GM12878 (cell line): ENCODE measurements around the gene SETD1B. TPM values are rescaled to one million over a fixed set of nuclear protein-coding genes. Genes with fewer than 3 reads are reported as not detected.

Experiments used
- GATAD2B ChIP-seq: fragments of 450-650 bp; conservative IDR thresholded peaks from 2 replicates; pipeline ENCODE4 v1.6.1; 2017; ENCODE audit warnings: low read depth, mild to moderate bottlenecking, moderate library complexity
- HDAC2 ChIP-seq: fragments of 200-600 bp; sonication (generic); IDR thresholded peaks from 2 replicates; pipeline ENCODE4 v1.6.1; 2017
- polyA plus RNA-seq, 11 experiments: library from polyadenylated mRNA; depleted of rRNA in 4 of 11; unstranded in 6 of 11; stranded (reverse) in 5 of 11; fragments of >200 nt; fragmentation: Nextera tagmentation in 4 of 11; fragmentation: Illumina TruSeq in 1 of 11; extraction: Ambion mirVana in 4 of 11; extraction: Trizol in 1 of 11; gene quantifications; 1 replicate in 1 of 11; 2 replicates in 10 of 11; pipeline versions ENCODE4 v1.2.1 to v1.2.3, GENCODE V29; 2011 to 2016; ENCODE audit warnings: inconsistent platforms in 2 of 11, missing spikeins in 2 of 11, low read depth in 1 of 11
- total RNA-seq, 4 experiments: library from RNA; depleted of rRNA in 3 of 4; stranded (reverse); fragments of >200 nt in 3 of 4; fragmentation: Illumina TruSeq in 1 of 4; extraction: Trizol in 1 of 4; gene quantifications; 2 replicates each; pipeline versions ENCODE4 v1.2.1 to v1.2.3, GENCODE V29; 2013 to 2021
- TF ChIP-seq, protein P1 (sequence below): fragments of 450-650 bp; IDR thresholded peaks from 2 replicates; pipeline ENCODE4 v1.6.1; 2017; ENCODE audit warnings: mild to moderate bottlenecking, moderate library complexity
- TF ChIP-seq, protein P2 (sequence below): fragments of 450-650 bp; IDR thresholded peaks from 2 replicates; pipeline ENCODE4 v1.6.1; 2016; ENCODE audit warnings: mild to moderate bottlenecking

SETD1B gene
- total and polyA plus RNA-seq, 10 of the 15 experiments (the other 5 are each of a cell fraction or from before 2014, with no cell fraction given), result 0.50 to 17.3 (median 1.6) TPM

DNA sequence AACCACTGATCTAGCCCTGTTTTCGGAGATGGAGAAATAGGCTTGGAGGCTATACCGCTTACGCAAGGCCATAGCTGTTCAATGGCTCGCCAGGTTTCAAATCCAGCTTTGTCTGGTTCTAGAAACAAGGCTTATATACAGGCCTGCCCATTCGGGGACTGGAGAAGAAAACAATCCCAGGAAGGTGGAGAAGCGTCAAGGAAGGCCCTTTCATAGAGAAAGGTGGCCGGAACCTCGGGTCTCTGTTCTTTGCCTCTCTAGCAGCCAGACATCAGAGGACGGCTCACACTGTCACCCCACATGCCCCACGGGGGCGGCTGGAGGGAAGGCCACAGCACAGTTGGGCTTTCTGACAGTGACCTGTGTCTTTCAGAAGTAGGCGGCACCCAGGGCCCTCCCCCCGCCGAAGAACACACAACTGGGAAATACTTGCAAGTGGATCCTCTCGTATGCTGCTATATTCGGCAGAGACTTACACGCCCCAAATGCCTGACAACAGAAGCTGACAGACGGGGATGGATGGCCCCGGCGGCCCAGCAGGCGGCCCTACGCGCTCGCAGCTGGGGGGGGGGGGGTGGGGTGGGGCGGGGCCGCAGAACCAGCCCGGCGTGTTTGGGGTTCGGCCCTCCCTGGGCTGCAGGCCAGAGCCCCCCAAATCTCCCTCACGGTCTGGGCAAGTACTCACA lies 4.5 kb upstream of the SETD1B start (continued):
- TF ChIP-seq, protein P1, sequence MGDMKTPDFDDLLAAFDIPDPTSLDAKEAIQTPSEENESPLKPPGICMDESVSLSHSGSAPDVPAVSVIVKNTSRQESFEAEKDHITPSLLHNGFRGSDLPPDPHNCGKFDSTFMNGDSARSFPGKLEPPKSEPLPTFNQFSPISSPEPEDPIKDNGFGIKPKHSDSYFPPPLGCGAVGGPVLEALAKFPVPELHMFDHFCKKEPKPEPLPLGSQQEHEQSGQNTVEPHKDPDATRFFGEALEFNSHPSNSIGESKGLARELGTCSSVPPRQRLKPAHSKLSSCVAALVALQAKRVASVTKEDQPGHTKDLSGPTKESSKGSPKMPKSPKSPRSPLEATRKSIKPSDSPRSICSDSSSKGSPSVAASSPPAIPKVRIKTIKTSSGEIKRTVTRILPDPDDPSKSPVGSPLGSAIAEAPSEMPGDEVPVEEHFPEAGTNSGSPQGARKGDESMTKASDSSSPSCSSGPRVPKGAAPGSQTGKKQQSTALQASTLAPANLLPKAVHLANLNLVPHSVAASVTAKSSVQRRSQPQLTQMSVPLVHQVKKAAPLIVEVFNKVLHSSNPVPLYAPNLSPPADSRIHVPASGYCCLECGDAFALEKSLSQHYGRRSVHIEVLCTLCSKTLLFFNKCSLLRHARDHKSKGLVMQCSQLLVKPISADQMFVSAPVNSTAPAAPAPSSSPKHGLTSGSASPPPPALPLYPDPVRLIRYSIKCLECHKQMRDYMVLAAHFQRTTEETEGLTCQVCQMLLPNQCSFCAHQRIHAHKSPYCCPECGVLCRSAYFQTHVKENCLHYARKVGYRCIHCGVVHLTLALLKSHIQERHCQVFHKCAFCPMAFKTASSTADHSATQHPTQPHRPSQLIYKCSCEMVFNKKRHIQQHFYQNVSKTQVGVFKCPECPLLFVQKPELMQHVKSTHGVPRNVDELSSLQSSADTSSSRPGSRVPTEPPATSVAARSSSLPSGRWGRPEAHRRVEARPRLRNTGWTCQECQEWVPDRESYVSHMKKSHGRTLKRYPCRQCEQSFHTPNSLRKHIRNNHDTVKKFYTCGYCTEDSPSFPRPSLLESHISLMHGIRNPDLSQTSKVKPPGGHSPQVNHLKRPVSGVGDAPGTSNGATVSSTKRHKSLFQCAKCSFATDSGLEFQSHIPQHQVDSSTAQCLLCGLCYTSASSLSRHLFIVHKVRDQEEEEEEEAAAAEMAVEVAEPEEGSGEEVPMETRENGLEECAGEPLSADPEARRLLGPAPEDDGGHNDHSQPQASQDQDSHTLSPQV, result no peak
- TF ChIP-seq, protein P2, sequence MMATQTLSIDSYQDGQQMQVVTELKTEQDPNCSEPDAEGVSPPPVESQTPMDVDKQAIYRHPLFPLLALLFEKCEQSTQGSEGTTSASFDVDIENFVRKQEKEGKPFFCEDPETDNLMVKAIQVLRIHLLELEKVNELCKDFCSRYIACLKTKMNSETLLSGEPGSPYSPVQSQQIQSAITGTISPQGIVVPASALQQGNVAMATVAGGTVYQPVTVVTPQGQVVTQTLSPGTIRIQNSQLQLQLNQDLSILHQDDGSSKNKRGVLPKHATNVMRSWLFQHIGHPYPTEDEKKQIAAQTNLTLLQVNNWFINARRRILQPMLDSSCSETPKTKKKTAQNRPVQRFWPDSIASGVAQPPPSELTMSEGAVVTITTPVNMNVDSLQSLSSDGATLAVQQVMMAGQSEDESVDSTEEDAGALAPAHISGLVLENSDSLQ, result peak; percentile 88
- TF ChIP-seq HDAC2, result no peak
- no peak for TF ChIP-seq GATAD2B
